Stimulated activated CD8-positive, alpha-beta memory T cell treated with anti-CD3 and anti-CD28 coated beads, Interleukin-15, amount 100 ng/mL, for 48 hours (primary cell): ENCODE measurements around the gene COL6A1.

Experiments
- DNase-seq, 2 donors: peaks; one replicate each; pipeline ENCODE4 v3.0.0-alpha.2; 2020; ENCODE audit warnings: low read depth in 2 of 2

The COL6A1 gene

GRCh38 chr21:46049890-46050667 lies 68.5 kb downstream of the COL6A1 start:
- no peak for DNase-seq

- no peak for DNase-seq
Observed at GRCh38 chr21:46050668-46051378, 69.3 kb downstream of the COL6A1 start.

GRCh38 chr21:46051379-46051770 lies 69.8 kb downstream of the COL6A1 start:
- no peak for DNase-seq

GRCh38 chr21:46051821-46052675 lies 70.5 kb downstream of the COL6A1 start:
- no peak for DNase-seq

GRCh38 chr21:46052703-46053651 lies 71.4 kb downstream of the COL6A1 start:
- peak; percentile 69 to 75 for DNase-seq

GRCh38 chr21:46054031-46054430 lies 72.5 kb downstream of the COL6A1 start:
- no peak for DNase-seq

GRCh38 chr21:46054451-46054881 lies 72.9 kb downstream of the COL6A1 start:
- no peak for DNase-seq
